K562 (cell line): ENCODE measurements around the gene DHRS13. TPM values are rescaled to one million over a fixed set of nuclear protein-coding genes. Genes with fewer than 3 reads are reported as not detected.

ENCODE experiments used
- HCFC1 ChIP-seq: IDR thresholded peaks from 2 replicates; pipeline ENCODE4 v1.6.1; 2012; ENCODE audit warnings: low read depth, low read length, improper control_type of control experiment
- HMG20A ChIP-seq: fragments of 450-650 bp; formaldehyde crosslinking; conservative IDR thresholded peaks from 2 replicates; pipeline ENCODE4 v1.4.0; 2020; ENCODE audit warnings: mild to moderate bottlenecking, mixed read lengths
- NFXL1 ChIP-seq: fragments of 450-650 bp; formaldehyde crosslinking; IDR thresholded peaks from 2 replicates; pipeline ENCODE4 v1.4.0; 2021; ENCODE audit warnings: mild to moderate bottlenecking
- POLR2H ChIP-seq: IDR thresholded peaks from 2 replicates; pipeline ENCODE4 v1.6.1; 2016; ENCODE audit warnings: missing genetic modification characterization, low read depth, mild to moderate bottlenecking, control low read depth, missing compliant biosample characterization, moderate library complexity
- RNF2 ChIP-seq: sonication (generic); IDR thresholded peaks from 2 replicates; pipeline ENCODE4 v1.6.1; 2016
- SOX6 ChIP-seq: fragments of 450-650 bp; IDR thresholded peaks from 2 replicates; pipeline ENCODE4 v1.6.1; 2014; ENCODE audit warnings: mild to moderate bottlenecking
- SP2 ChIP-seq: IDR thresholded peaks from 2 replicates; pipeline ENCODE4 v1.6.1; 2011; ENCODE audit warnings: mild to moderate bottlenecking, low read depth, low read length, moderate library complexity; ENCODE audit not compliant: poor library complexity, severe bottlenecking; ENCODE audit errors: extremely low read depth
- ZNF23 ChIP-seq: fragments of 250-450 bp; sonication (Bioruptor Pico); IDR thresholded peaks from 2 replicates; pipeline ENCODE4 v1.4.0; 2020; ENCODE audit warnings: mild to moderate bottlenecking
- ZNF696 ChIP-seq: fragments of 250-450 bp; sonication (Bioruptor Pico); conservative IDR thresholded peaks from 2 replicates; pipeline ENCODE4 v1.4.0; 2020; ENCODE audit warnings: mild to moderate bottlenecking, moderate library complexity
- ZNF778 ChIP-seq: fragments of 450-650 bp; formaldehyde crosslinking; IDR thresholded peaks from 2 replicates; pipeline ENCODE4 v1.4.0; 2020; ENCODE audit warnings: mild to moderate bottlenecking, moderate library complexity
- polyA plus RNA-seq, 8 experiments: library from polyadenylated mRNA; depleted of rRNA in 4 of 8; stranded (reverse) in 5 of 8; unstranded in 3 of 8; fragments of >200 nt; fragmentation: Nextera tagmentation in 2 of 8; fragmentation: Illumina TruSeq in 1 of 8; extraction: Ambion mirVana in 2 of 8; extraction: Trizol in 1 of 8; gene quantifications; 2 replicates each; pipeline versions ENCODE4 v1.2.1 to v1.2.3, GENCODE V29; 2011 to 2014; ENCODE audit warnings: inconsistent platforms in 1 of 8, missing spikeins in 1 of 8
- total RNA-seq, 7 experiments: library from RNA; depleted of rRNA in 6 of 7; stranded (reverse); fragments of >200 nt in 6 of 7; fragmentation: Illumina TruSeq in 2 of 7; extraction: Trizol in 2 of 7; gene quantifications; 2 replicates each; pipeline versions ENCODE4 v1.2.1 to v1.2.3, GENCODE V29; 2011 to 2021; ENCODE audit warnings: low replicate concordance in 1 of 7
- TF ChIP-seq, protein P1 (sequence below): fragments of 450-650 bp; IDR thresholded peaks from 2 replicates; pipeline ENCODE4 v1.6.1; 2016; ENCODE audit warnings: mild to moderate bottlenecking, moderate library complexity
- TF ChIP-seq, protein P2 (sequence below): fragments of 250-450 bp; sonication (Bioruptor Pico); IDR thresholded peaks from 2 replicates; pipeline ENCODE4 v1.6.1; 2021; ENCODE audit warnings: mild to moderate bottlenecking
- TF ChIP-seq, protein P3 (sequence below): IDR thresholded peaks from 2 replicates; pipeline ENCODE4 v1.6.1; 2016; ENCODE audit warnings: missing genetic modification characterization, missing compliant biosample characterization

DHRS13 gene
- total and polyA plus RNA-seq, 9 of the 15 experiments (the other 6 are each of a cell fraction or from before 2014, with no cell fraction given), result 0.32 to 52.3 (median 34.3) TPM; not detected in 1

DNA sequence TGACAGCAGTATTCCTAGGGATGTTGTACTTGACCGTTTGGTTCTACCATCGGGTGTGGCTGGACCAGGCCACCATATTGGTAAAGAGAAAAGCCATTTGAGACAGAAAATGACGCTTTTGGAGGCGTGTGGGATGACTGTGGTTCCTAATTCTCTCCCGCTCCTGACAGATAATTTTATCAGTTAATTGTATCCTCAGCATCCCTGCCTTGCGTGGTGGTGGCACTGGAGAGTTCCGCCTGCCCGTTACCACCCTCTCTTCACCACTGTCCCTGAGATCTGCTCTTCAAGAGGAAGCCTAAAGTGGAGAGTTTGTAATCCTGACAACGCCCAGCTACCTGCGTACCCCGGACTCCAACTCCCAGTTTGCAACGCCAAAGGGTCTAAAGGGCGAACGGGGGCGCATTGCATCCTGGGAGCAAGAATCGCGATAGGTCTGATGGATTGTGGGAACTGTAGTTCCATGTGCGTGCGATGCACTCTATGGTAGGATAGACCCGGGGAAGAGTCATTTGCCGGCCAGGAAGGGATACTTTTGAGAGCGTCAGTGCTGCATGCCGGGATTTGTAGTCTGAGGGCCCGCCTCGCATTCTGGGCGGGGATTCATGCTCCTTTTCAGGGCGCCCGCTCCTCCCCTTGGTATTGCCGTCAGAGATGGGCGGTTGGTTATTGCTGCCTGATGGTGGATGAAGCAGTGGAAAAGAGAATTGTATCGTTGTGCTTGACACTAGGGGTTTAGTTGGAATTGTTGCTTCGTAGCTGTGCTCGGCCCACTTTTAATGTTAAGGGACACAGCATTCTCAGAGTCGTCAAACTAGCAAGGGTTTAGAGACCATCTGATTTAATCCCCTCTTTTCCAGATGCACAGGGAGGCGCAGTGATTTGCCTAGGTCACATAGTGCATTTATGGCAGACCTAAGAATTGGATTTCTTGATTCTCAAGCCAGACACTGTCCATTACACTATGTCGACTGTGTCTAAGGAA lies 49.4 kb upstream of the DHRS13 start (continued):
- TF ChIP-seq, protein P1, sequence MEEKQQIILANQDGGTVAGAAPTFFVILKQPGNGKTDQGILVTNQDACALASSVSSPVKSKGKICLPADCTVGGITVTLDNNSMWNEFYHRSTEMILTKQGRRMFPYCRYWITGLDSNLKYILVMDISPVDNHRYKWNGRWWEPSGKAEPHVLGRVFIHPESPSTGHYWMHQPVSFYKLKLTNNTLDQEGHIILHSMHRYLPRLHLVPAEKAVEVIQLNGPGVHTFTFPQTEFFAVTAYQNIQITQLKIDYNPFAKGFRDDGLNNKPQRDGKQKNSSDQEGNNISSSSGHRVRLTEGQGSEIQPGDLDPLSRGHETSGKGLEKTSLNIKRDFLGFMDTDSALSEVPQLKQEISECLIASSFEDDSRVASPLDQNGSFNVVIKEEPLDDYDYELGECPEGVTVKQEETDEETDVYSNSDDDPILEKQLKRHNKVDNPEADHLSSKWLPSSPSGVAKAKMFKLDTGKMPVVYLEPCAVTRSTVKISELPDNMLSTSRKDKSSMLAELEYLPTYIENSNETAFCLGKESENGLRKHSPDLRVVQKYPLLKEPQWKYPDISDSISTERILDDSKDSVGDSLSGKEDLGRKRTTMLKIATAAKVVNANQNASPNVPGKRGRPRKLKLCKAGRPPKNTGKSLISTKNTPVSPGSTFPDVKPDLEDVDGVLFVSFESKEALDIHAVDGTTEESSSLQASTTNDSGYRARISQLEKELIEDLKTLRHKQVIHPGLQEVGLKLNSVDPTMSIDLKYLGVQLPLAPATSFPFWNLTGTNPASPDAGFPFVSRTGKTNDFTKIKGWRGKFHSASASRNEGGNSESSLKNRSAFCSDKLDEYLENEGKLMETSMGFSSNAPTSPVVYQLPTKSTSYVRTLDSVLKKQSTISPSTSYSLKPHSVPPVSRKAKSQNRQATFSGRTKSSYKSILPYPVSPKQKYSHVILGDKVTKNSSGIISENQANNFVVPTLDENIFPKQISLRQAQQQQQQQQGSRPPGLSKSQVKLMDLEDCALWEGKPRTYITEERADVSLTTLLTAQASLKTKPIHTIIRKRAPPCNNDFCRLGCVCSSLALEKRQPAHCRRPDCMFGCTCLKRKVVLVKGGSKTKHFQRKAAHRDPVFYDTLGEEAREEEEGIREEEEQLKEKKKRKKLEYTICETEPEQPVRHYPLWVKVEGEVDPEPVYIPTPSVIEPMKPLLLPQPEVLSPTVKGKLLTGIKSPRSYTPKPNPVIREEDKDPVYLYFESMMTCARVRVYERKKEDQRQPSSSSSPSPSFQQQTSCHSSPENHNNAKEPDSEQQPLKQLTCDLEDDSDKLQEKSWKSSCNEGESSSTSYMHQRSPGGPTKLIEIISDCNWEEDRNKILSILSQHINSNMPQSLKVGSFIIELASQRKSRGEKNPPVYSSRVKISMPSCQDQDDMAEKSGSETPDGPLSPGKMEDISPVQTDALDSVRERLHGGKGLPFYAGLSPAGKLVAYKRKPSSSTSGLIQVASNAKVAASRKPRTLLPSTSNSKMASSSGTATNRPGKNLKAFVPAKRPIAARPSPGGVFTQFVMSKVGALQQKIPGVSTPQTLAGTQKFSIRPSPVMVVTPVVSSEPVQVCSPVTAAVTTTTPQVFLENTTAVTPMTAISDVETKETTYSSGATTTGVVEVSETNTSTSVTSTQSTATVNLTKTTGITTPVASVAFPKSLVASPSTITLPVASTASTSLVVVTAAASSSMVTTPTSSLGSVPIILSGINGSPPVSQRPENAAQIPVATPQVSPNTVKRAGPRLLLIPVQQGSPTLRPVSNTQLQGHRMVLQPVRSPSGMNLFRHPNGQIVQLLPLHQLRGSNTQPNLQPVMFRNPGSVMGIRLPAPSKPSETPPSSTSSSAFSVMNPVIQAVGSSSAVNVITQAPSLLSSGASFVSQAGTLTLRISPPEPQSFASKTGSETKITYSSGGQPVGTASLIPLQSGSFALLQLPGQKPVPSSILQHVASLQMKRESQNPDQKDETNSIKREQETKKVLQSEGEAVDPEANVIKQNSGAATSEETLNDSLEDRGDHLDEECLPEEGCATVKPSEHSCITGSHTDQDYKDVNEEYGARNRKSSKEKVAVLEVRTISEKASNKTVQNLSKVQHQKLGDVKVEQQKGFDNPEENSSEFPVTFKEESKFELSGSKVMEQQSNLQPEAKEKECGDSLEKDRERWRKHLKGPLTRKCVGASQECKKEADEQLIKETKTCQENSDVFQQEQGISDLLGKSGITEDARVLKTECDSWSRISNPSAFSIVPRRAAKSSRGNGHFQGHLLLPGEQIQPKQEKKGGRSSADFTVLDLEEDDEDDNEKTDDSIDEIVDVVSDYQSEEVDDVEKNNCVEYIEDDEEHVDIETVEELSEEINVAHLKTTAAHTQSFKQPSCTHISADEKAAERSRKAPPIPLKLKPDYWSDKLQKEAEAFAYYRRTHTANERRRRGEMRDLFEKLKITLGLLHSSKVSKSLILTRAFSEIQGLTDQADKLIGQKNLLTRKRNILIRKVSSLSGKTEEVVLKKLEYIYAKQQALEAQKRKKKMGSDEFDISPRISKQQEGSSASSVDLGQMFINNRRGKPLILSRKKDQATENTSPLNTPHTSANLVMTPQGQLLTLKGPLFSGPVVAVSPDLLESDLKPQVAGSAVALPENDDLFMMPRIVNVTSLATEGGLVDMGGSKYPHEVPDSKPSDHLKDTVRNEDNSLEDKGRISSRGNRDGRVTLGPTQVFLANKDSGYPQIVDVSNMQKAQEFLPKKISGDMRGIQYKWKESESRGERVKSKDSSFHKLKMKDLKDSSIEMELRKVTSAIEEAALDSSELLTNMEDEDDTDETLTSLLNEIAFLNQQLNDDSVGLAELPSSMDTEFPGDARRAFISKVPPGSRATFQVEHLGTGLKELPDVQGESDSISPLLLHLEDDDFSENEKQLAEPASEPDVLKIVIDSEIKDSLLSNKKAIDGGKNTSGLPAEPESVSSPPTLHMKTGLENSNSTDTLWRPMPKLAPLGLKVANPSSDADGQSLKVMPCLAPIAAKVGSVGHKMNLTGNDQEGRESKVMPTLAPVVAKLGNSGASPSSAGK, result no peak; the same call in 1 of the 2 replicates
- TF ChIP-seq HMG20A (CRISPR knock-in tag) (no peak), POLR2H (no peak; the same call in none of the 2 replicates), ZNF23 (no peak; the same call in 1 of the 2 replicates), HCFC1 (peak; percentile 98), SOX6 (no peak), ZNF778 (CRISPR knock-in tag) (no peak), SP2 (peak; percentile 46), RNF2 (peak; percentile 62; the same call in 1 of the 2 replicates), NFXL1 (CRISPR knock-in tag) (no peak), ZNF696 (no peak)
- TF ChIP-seq, protein P2, sequence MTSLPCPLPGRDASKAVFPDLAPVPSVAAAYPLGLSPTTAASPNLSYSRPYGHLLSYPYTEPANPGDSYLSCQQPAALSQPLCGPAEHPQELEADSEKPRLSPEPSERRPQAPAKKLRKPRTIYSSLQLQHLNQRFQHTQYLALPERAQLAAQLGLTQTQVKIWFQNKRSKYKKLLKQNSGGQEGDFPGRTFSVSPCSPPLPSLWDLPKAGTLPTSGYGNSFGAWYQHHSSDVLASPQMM (CRISPR knock-in tag), result no peak
- TF ChIP-seq, protein P3, sequence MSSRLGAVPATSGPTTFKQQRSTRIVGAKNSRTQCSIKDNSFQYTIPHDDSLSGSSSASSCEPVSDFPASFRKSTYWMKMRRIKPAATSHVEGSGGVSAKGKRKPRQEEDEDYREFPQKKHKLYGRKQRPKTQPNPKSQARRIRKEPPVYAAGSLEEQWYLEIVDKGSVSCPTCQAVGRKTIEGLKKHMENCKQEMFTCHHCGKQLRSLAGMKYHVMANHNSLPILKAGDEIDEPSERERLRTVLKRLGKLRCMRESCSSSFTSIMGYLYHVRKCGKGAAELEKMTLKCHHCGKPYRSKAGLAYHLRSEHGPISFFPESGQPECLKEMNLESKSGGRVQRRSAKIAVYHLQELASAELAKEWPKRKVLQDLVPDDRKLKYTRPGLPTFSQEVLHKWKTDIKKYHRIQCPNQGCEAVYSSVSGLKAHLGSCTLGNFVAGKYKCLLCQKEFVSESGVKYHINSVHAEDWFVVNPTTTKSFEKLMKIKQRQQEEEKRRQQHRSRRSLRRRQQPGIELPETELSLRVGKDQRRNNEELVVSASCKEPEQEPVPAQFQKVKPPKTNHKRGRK (tag), result no peak
